Esophagus muscularis mucosa (tissue), 4 donors: ENCODE measurements around the gene ACD. TPM values are rescaled to one million over a fixed set of nuclear protein-coding genes. Genes with fewer than 3 reads are reported as not detected.
"Not testable (repeated sequence)": the region's sequence is repeated elsewhere in the genome, so short reads cannot be mapped to it uniquely, and the experiment has no call there.

ENCODE experiments used
- DNase-seq: peaks from one replicate; pipeline ENCODE4 v3.0.0-alpha.2; 2017; ENCODE audit errors: extremely low spot score
- H3K27ac ChIP-seq, 4 donors: fragments of 200-600 bp; sonication (generic); replicated peaks in 1 of 4; 1 replicate in 3 of 4; 2 replicates in 1 of 4; pipeline ENCODE4 v1.5.1; 2016 to 2019; ENCODE audit warnings: mild to moderate bottlenecking in 1 of 4
- H3K27me3 ChIP-seq, 4 donors: fragments of 200-600 bp; sonication (generic); one replicate each; pipeline versions ENCODE4 v1.5.1 to v1.6.0; 2016 to 2019
- H3K36me3 ChIP-seq, 4 donors: fragments of 200-600 bp; sonication (generic); one replicate each; pipeline ENCODE4 v1.5.1; 2016 to 2019
- H3K4me1 ChIP-seq, 4 donors: fragments of 200-600 bp; sonication (generic); one replicate each; pipeline ENCODE4 v1.5.1; 2016 to 2019
- H3K4me3 ChIP-seq, 4 donors: fragments of 200-600 bp; sonication (generic); 1 replicate in 2 of 4; 2 replicates in 2 of 4; pipeline ENCODE4 v1.5.1; 2016 to 2019; ENCODE audit warnings: mild to moderate bottlenecking in 4 of 4, moderate library complexity in 1 of 4
- H3K9me3 ChIP-seq, 4 donors: fragments of 200-600 bp; sonication (generic); 1 replicate in 3 of 4; 2 replicates in 1 of 4; pipeline ENCODE4 v1.5.1; 2016 to 2019
- CTCF ChIP-seq, 3 experiments: fragments of 200-600 bp in 2 of 3; fragments of 450-650 bp in 1 of 3; sonication (generic) in 2 of 3; IDR thresholded peaks; one replicate each; pipeline ENCODE4 v1.5.1; 2017 to 2019; ENCODE audit warnings: antibody characterized with exemption in 3 of 3, mild to moderate bottlenecking in 2 of 3, moderate library complexity in 1 of 3
- EP300 ChIP-seq: sonication (generic); formaldehyde crosslinking; IDR thresholded peaks from one replicate; pipeline ENCODE4 v1.6.1; 2017; ENCODE audit warnings: antibody characterized with exemption
- POLR2A ChIP-seq: fragments of 450-650 bp; IDR thresholded peaks from one replicate; pipeline ENCODE4 v1.6.1; 2017; ENCODE audit warnings: antibody characterized with exemption, moderate library complexity, mild to moderate bottlenecking, low read depth
- POLR2AphosphoS5 ChIP-seq, 2 donors: sonication (generic); formaldehyde crosslinking; IDR thresholded peaks; one replicate each; pipeline ENCODE4 v1.6.1; 2017; ENCODE audit warnings: antibody characterized with exemption in 2 of 2
- WGBS: methylation state at CpG from one replicate; pipeline ENCODE4 v1.1.5; 2018; 5-methylcytosine and 5-hydroxymethylcytosine counted together
- intact Hi-C: fragments of 100-400 bp; cut with DNase I; formaldehyde crosslinking; loops from one replicate; pipeline ENCODE4 v1.15.1; 2023
- total RNA-seq, 4 donors: library from RNA; depleted of rRNA; stranded (reverse); fragments of >200 nt; gene quantifications; one replicate each; pipeline versions ENCODE4 v1.1.0 to v1.2.1, GENCODE V29; 2016

ACD gene
- total RNA-seq, 4 donors from 2014 or later: 22.0 to 31.6 (median 29.3) TPM

DNA sequence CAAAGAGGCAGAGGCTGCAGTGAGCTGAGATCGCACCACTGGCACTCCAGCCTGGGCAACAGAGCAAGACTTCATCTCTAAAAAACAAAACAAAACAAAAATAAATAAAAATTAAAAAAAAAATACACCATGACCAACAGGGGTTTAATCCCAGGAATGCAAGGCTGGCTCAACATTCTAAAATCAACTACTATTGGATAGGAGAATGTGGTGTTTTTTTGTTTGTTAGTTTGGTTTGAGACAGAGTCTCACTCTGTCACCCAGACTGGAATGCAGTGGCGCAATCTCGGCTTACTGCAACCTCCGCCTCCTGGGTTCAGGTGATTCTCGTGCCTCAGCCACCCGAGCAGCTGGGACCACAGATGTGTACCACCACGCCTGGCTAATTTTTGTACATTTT, 39.2 kb upstream of the ACD start:
- H3K4me1 ChIP-seq: peaks cover 0 to 8% (median 0%) of the 10 kb centered on the region in 4 donors
- TF ChIP-seq CTCF (IDR thresholded peaks at IDR 0.05): no peak
- H3K36me3 ChIP-seq: no peaks in the 10 kb centered on the region
- H3K9me3 ChIP-seq: no peaks in the 10 kb centered on the region
- 100% methylated on average over 7 of the region's 7 CpGs for WGBS
- DNase-seq: no peak
- no peak overlapping the region for H3K27ac ChIP-seq
- intact Hi-C loops: no loop called here
- H3K4me3 ChIP-seq: no peak overlapping the region
- no peaks in the 10 kb centered on the region for H3K27me3 ChIP-seq

DNA sequence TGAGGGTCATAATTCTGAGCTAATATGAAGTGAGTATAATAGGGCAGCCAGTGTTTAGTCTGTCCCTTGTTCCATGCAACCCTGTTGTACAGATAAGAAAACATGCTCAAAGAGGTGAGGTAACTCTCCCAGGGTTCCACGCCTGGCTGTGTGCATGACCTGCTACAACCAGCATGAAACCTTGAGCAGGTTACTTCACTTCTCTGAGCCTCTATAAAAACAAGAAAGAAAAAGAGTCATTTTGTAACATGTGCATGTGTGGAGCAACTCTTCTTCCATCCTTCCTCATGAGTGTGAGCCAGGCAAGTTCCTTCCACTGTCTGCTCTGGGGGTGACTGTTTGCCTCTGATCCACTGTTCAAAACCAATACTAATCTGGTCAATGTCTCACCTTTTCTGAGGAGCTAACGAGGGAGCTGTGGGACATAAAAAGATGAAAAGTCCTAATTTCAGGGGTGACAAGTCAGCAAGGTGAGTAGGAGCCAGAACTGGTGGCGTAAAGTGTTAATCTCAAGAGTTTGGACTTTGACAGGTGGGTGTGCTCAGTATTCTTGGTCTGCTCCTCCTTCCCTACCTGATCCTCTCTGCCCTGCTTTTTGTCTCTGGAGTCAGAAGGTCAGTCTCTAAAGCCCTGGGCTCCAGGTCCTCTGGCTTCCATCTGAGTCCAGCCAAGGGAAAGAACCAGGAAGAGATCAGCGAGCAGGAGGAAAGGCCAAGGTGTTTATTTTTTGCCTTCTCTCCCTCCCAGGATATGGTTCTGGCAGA, 37.5 kb upstream of the ACD start:
- Histone ChIP-seq H3K9me3 (no peaks in the 10 kb centered on the region), H3K4me1 (no peaks in the 10 kb centered on the region), H3K27me3 (no peaks in the 10 kb centered on the region), H3K27ac (no peak overlapping the region), H3K4me3 (no peak overlapping the region), H3K36me3 (no peaks in the 10 kb centered on the region)
- no peak for DNase-seq
- WGBS: 96% methylated on average over 4 of the region's 4 CpGs
- TF ChIP-seq POLR2AphosphoS5 (IDR thresholded peaks at IDR 0.05): no peak
- no peak for TF ChIP-seq EP300
- TF ChIP-seq POLR2A: no peak
- no peak for TF ChIP-seq CTCF (IDR thresholded peaks at IDR 0.05)
- intact Hi-C loops: no loop called here

GRCh38 chr16:67694611-67695010, 34.6 kb upstream of the ACD start:
- DNase-seq: no peak
- TF ChIP-seq POLR2AphosphoS5 (IDR thresholded peaks at IDR 0.05) (no peak), POLR2A (no peak), CTCF (IDR thresholded peaks at IDR 0.05) (no peak), EP300 (no peak)
- intact Hi-C loops: no loop called here
- no peak overlapping the region for H3K27ac ChIP-seq
- no peaks in the 10 kb centered on the region for H3K27me3 ChIP-seq
- 81% methylated on average over 2 of the region's 2 CpGs for WGBS
- no peaks in the 10 kb centered on the region for H3K36me3 ChIP-seq
- H3K9me3 ChIP-seq: no peaks in the 10 kb centered on the region
- H3K4me3 ChIP-seq: no peak overlapping the region
- no peaks in the 10 kb centered on the region for H3K4me1 ChIP-seq

- intact Hi-C loops, H3K36me3 ChIP-seq, H3K27ac ChIP-seq, H3K9me3 ChIP-seq, H3K4me1 ChIP-seq, DNase-seq, H3K4me3 ChIP-seq, H3K27me3 ChIP-seq: not testable (repeated sequence)
- WGBS: 93% methylated on average over 8 of the region's 8 CpGs
Measured at GRCh38 chr16:67693517-67694285, 33.6 kb upstream of the ACD start.

DNA sequence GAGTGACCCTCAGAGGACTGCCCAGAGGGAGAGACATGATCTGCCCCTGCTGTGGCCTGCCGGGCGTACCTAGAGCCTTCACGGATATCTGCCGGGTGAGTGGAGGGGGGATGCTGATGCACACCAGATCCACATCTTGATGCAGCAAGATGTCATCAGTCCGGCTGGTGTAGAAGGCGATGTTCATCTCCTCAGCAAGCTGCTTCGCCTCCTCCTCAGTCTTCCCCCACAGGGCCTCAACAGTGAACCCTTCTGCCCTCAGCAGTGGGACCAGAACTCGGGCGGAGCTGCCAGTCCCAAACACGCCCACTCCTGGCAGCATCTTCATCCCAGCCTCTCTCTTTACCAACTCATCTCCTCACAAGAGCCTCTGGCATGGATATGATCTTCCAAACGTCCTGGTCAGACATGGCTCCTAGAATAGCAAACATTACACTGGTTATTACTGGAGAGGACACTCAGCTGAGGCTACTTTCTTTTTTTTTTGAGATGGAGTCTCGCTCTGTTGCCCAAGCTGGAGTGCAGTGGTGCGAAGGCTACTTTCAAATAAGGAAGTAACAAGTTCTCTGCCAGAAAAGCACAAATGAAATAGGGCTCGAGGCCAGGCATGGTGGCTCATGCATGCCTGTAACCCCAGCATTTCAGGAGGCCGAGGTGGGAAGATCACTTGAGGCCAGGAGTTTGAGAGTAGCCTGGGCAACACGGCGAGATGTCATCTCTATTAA, 25.5 kb upstream of the ACD start:
- Histone ChIP-seq H3K4me1 (peaks cover 0 to 20% (median 2%) of the 10 kb centered on the region in 4 donors), H3K27ac (peak overlapping the region in 3 of 4 donors; percentile 1 to 62 (median 55)), H3K36me3 (peaks cover 7 to 44% (median 27%) of the 10 kb centered on the region in 4 donors), H3K27me3 (no peaks in the 10 kb centered on the region), H3K4me3 (no peak overlapping the region), H3K9me3 (no peaks in the 10 kb centered on the region)
- no peak for DNase-seq
- intact Hi-C loops: no loop called here
- no peak for TF ChIP-seq EP300
- TF ChIP-seq POLR2AphosphoS5 (IDR thresholded peaks at IDR 0.05): no peak
- no peak for TF ChIP-seq CTCF (IDR thresholded peaks at IDR 0.05)
- no peak for TF ChIP-seq POLR2A
- 86% methylated on average over 17 of the region's 17 CpGs for whole genome bisulfite sequencing
